Occipital lobe (tissue), 2 donors: Measurements from ENCODE around the gene LTB4R. TPM values are rescaled to one million over a fixed set of nuclear protein-coding genes. Genes with fewer than 3 reads are reported as not detected.

ENCODE experiments used
- small RNA-seq: library from RNA; depleted of rRNA; stranded (forward); fragments of <200 nt; gene quantifications from one replicate; pipeline ENCODE3, GENCODE V24; 2014
- total RNA-seq: library from RNA; depleted of rRNA; stranded (reverse); fragments of >200 nt; gene quantifications from one replicate; pipeline ENCODE4 v1.2.3, GENCODE V29; 2014

The LTB4R gene
- total RNA-seq, 1 donor from 2014 or later = 1.6 TPM

Small RNAs within 50 kb of the gene (small RNA-seq; reads per million reads assigned to genes)
- gene RF00026 = not detected

Other genes starting within 250 kb of the LTB4R start
- 10.8 TPM for gene CPNE6, start 239.9 kb upstream of the LTB4R start, total RNA-seq
- gene PCK2, start 217.2 kb upstream of the LTB4R start, total RNA-seq = 1.1 TPM
- 60.0 TPM for gene DCAF11, start 196.7 kb upstream of the LTB4R start, total RNA-seq
- 0.94 TPM for gene NRL, start 196.6 kb upstream of the LTB4R start, total RNA-seq
- gene FITM1, start 180.8 kb upstream of the LTB4R start, total RNA-seq = not detected
- 24.5 TPM for gene PSME1, start 175.3 kb upstream of the LTB4R start, total RNA-seq
- gene EMC9, start 169.9 kb upstream of the LTB4R start, total RNA-seq = 9.5 TPM
- gene PSME2, start 164.9 kb upstream of the LTB4R start, total RNA-seq = 26.0 TPM
- 20.4 TPM for gene RNF31, start 164.0 kb upstream of the LTB4R start, total RNA-seq
- gene IRF9, start 150.2 kb upstream of the LTB4R start, total RNA-seq = 20.7 TPM
- gene REC8, start 139.4 kb upstream of the LTB4R start, total RNA-seq = 20.4 TPM
- 11.7 TPM for gene IPO4, start 122.7 kb upstream of the LTB4R start, total RNA-seq
- 20.6 TPM for gene TM9SF1, start 116.1 kb upstream of the LTB4R start, total RNA-seq
- not detected for gene TSSK4, start 105.8 kb upstream of the LTB4R start, total RNA-seq
- 41.5 TPM for gene CHMP4A, start 98.0 kb upstream of the LTB4R start, total RNA-seq
- 15.6 TPM for gene MDP1, start 95.4 kb upstream of the LTB4R start, total RNA-seq
- 51.3 TPM for gene NEDD8, start 79.1 kb upstream of the LTB4R start, total RNA-seq
- gene GMPR2, start 78.6 kb upstream of the LTB4R start, total RNA-seq = 38.8 TPM
- gene TINF2, start 68.9 kb upstream of the LTB4R start, total RNA-seq = 45.1 TPM
- gene TGM1, start 48.3 kb upstream of the LTB4R start, total RNA-seq = 0.94 TPM
- gene RABGGTA, start 39.9 kb upstream of the LTB4R start, total RNA-seq = 19.5 TPM
- gene DHRS1, start 11.7 kb upstream of the LTB4R start, total RNA-seq = 4.1 TPM
- 23.7 TPM for gene NOP9, start 11.7 kb upstream of the LTB4R start, total RNA-seq
- gene CIDEB, start 3.5 kb upstream of the LTB4R start, total RNA-seq = 3.4 TPM
- gene LTB4R2, start 1.4 kb upstream of the LTB4R start, total RNA-seq = 1.4 TPM
- 1.4 TPM for gene ADCY4, start 23.6 kb downstream of the LTB4R start, total RNA-seq
- 0.47 TPM for gene RIPK3, start 28.5 kb downstream of the LTB4R start, total RNA-seq
- 5.1 TPM for gene NFATC4, start 56.7 kb downstream of the LTB4R start, total RNA-seq
- gene NYNRIN, start 87.5 kb downstream of the LTB4R start, total RNA-seq = 15.0 TPM
- 0.47 TPM for gene CBLN3, start 118.2 kb downstream of the LTB4R start, total RNA-seq
- gene KHNYN, start 118.5 kb downstream of the LTB4R start, total RNA-seq = 16.7 TPM
- 17.0 TPM for gene SDR39U1, start 131.3 kb downstream of the LTB4R start, total RNA-seq
- not detected for gene CMA1, start 196.8 kb downstream of the LTB4R start, total RNA-seq